ENCODE data around the gene UBR1.
"Not testable (repeated sequence)": the region's sequence is repeated elsewhere in the genome, so short reads cannot be mapped to it uniquely, and the experiment has no call there.

- not testable (repeated sequence) for TF ChIP-seq CTCF (conservative IDR thresholded peaks at IDR 0.05; ENCODE audit: low read length); EZH2phosphoT487 (IDR thresholded peaks at IDR 0.05; ENCODE audit: borderline replicate concordance, low read depth, low read length)
Observed at GRCh38 chr15:42948898-42949297, 156.9 kb downstream of the UBR1 start.

Measured in OCI-LY7 (cell line).